Measurements from ENCODE around the gene RIOX2.

DNA sequence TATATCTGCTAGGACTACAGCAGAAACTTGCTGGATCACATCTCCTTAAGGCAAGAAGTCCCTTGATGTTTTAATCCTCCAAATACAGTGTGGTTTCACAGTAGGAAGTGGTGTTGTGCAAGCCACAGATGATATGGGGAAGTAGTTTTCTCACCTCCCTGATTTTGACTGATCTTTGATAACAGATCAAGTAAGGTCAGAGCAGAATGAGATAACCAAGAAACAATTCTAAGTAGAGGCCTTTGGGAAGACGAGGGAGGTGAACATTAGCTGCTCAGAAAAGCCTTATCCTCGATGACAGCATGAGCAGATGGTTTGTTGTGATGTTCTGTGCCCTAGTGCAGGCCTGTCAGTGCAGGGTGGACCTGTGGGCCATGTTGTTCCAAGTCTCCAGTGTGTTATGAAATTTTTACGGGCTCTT, 61.3 kb downstream of the RIOX2 start:
- TF ChIP-seq, protein P1, sequence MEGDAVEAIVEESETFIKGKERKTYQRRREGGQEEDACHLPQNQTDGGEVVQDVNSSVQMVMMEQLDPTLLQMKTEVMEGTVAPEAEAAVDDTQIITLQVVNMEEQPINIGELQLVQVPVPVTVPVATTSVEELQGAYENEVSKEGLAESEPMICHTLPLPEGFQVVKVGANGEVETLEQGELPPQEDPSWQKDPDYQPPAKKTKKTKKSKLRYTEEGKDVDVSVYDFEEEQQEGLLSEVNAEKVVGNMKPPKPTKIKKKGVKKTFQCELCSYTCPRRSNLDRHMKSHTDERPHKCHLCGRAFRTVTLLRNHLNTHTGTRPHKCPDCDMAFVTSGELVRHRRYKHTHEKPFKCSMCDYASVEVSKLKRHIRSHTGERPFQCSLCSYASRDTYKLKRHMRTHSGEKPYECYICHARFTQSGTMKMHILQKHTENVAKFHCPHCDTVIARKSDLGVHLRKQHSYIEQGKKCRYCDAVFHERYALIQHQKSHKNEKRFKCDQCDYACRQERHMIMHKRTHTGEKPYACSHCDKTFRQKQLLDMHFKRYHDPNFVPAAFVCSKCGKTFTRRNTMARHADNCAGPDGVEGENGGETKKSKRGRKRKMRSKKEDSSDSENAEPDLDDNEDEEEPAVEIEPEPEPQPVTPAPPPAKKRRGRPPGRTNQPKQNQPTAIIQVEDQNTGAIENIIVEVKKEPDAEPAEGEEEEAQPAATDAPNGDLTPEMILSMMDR (IDR thresholded peaks at IDR 0.05): no peak
- TF ChIP-seq POLR2A (IDR thresholded peaks at IDR 0.05): no peak
